Endothelial cell of umbilical vein (primary cell): ENCODE results near the gene LRRK1. TPM values are rescaled to one million over a fixed set of nuclear protein-coding genes. Genes with fewer than 3 reads are reported as not detected.

ENCODE experiments used
- BruUV-seq: library from RNA; stranded (reverse); fragments of 400-500 nt; replicated peaks from 2 replicates; lab custom pipeline; 2021; lab: Mats Ljungman, UMichigan
- CTCF ChIA-PET: fragments of 300-600, 350-600 bp; sonication (Branson Sonifier 250); formaldehyde crosslinking; loops from one replicate; lab custom pipeline; 2021; ENCODE audit warnings: antibody characterized with exemption, inconsistent platforms; lab: Charles Lee
- POLR2A ChIA-PET: fragments of 300-600, 350-600 bp; sonication (Branson Sonifier 250); formaldehyde crosslinking; loops from one replicate; lab custom pipeline; 2021; ENCODE audit warnings: antibody characterized with exemption, inconsistent platforms; lab: Charles Lee
- DNase-seq: peaks from one replicate; pipeline ENCODE4 v3.0.0-alpha.2; 2011; ENCODE audit warnings: low read depth, low spot score
- FAIRE-seq: peaks from 2 replicates; lab custom pipeline; 2011; peaks lifted over from hg19 to GRCh38; lab: Jason Lieb, UNC
- H2AFZ ChIP-seq: 2 replicates; pipeline ENCODE4 v1.6.0; 2012; ENCODE audit warnings: low read depth, low read length, control low read depth, inconsistent platforms
- H3K27ac ChIP-seq: 2 replicates; pipeline ENCODE4 v1.5.1; 2011; ENCODE audit warnings: low read depth, mild to moderate bottlenecking, control low read depth, low read length, moderate library complexity; ENCODE audit not compliant: insufficient read depth
- H3K27me3 ChIP-seq, 2 experiments: 2 replicates each; pipeline versions ENCODE4 v1.6.0 to v1.6.1; 2011; ENCODE audit warnings: low read length in 2 of 2, mixed read lengths in 1 of 2; ENCODE audit not compliant: control insufficient read depth in 2 of 2, insufficient read depth in 2 of 2
- H3K36me3 ChIP-seq, 2 experiments: 2 replicates in 1 of 2; 3 replicates in 1 of 2; pipeline ENCODE4 v1.5.1; 2011; ENCODE audit warnings: low read length in 2 of 2, mild to moderate bottlenecking in 1 of 2, moderate library complexity in 1 of 2; ENCODE audit not compliant: control insufficient read depth in 2 of 2, insufficient read depth in 2 of 2; ENCODE audit errors: extremely low read depth in 1 of 2
- H3K4me1 ChIP-seq: 3 replicates; pipeline ENCODE4 v1.5.1; 2011; ENCODE audit warnings: mild to moderate bottlenecking, low read length; ENCODE audit not compliant: control insufficient read depth, insufficient read depth; ENCODE audit errors: extremely low read depth
- H3K4me2 ChIP-seq: 2 replicates; pipeline ENCODE4 v1.6.1; 2011; ENCODE audit warnings: low read length, control low read depth, mixed read lengths; ENCODE audit not compliant: insufficient read depth
- H3K4me3 ChIP-seq, 3 experiments: fragments of 200-600 bp in 1 of 3; sonication (generic), shearing (Covaris generic) in 1 of 3; replicated peaks in 1 of 3; 2 replicates each; pipeline ENCODE4 v1.5.1; 2011 to 2016; ENCODE audit warnings: control low read depth in 3 of 3, low read length in 3 of 3, mild to moderate bottlenecking in 2 of 3, inconsistent platforms in 1 of 3, low read depth in 1 of 3, moderate library complexity in 1 of 3; ENCODE audit not compliant: insufficient read depth in 1 of 3
- H3K79me2 ChIP-seq: 2 replicates; pipeline ENCODE4 v1.6.0; 2012; ENCODE audit warnings: low read length, inconsistent platforms; ENCODE audit not compliant: control insufficient read depth, insufficient read depth
- H3K9ac ChIP-seq: replicated peaks from 2 replicates; pipeline ENCODE3; 2011; ENCODE audit warnings: low read length, control low read depth; ENCODE audit not compliant: insufficient read depth; ENCODE audit errors: extremely low read depth
- H3K9me1 ChIP-seq: replicated peaks from 3 replicates; pipeline ENCODE4 v1.6.0; 2011; ENCODE audit warnings: mild to moderate bottlenecking, low read length; ENCODE audit not compliant: control insufficient read depth, insufficient read depth; ENCODE audit errors: extremely low read depth
- H3K9me3 ChIP-seq: replicated peaks from 2 replicates; pipeline ENCODE4 v1.5.1; 2012; ENCODE audit warnings: low read length, inconsistent platforms; ENCODE audit not compliant: control insufficient read depth, insufficient read depth
- H4K20me1 ChIP-seq: replicated peaks from 2 replicates; pipeline ENCODE3; 2011; ENCODE audit warnings: mild to moderate bottlenecking, low read length; ENCODE audit not compliant: control insufficient read depth, insufficient read depth; ENCODE audit errors: extremely low read depth
- CTCF ChIP-seq, 2 donors: IDR thresholded peaks; 1 replicate in 1 of 2; 2 replicates in 1 of 2; pipeline ENCODE4 v1.5.1; 2011; ENCODE audit warnings: low read length in 2 of 2, mild to moderate bottlenecking in 2 of 2, moderate library complexity in 2 of 2, control low read depth in 1 of 2, inconsistent platforms in 1 of 2, low read depth in 1 of 2; ENCODE audit not compliant: insufficient read depth in 1 of 2; ENCODE audit errors: extremely low read depth in 1 of 2
- EZH2 ChIP-seq: IDR thresholded peaks from 2 replicates; pipeline ENCODE4 v1.6.1; 2012; ENCODE audit warnings: borderline replicate concordance, low read depth, mild to moderate bottlenecking, moderate library complexity, low read length, inconsistent platforms; ENCODE audit not compliant: severe bottlenecking
- FOS ChIP-seq: IDR thresholded peaks from 2 replicates; pipeline ENCODE4 v1.6.1; 2011; ENCODE audit warnings: mild to moderate bottlenecking, low read length, moderate library complexity, borderline replicate concordance; ENCODE audit not compliant: insufficient read depth
- GATA2 ChIP-seq: IDR thresholded peaks from 2 replicates; pipeline ENCODE4 v1.7.0; 2011; ENCODE audit warnings: low read depth, mild to moderate bottlenecking, moderate library complexity, mixed read lengths, low read length; ENCODE audit not compliant: insufficient read length, insufficient read depth
- JUN ChIP-seq: IDR thresholded peaks from 2 replicates; pipeline ENCODE4 v1.6.1; 2011; ENCODE audit warnings: borderline replicate concordance, low read depth; ENCODE audit not compliant: insufficient read length, insufficient read depth
- MAX ChIP-seq: IDR thresholded peaks from 2 replicates; pipeline ENCODE4 v1.6.1; 2011; ENCODE audit not compliant: insufficient read depth, insufficient read length
- MYC ChIP-seq: IDR thresholded peaks from one replicate; pipeline ENCODE4 v1.6.1; 2011; ENCODE audit warnings: mild to moderate bottlenecking, low read depth, low read length
- POLR2A ChIP-seq: IDR thresholded peaks from 2 replicates; pipeline ENCODE4 v1.6.1; 2012; ENCODE audit warnings: low read depth, mild to moderate bottlenecking, control low read depth, low read length
- POLR2AphosphoS5 ChIP-seq: IDR thresholded peaks from 2 replicates; pipeline ENCODE4 v1.6.1; 2012; ENCODE audit warnings: low read depth, mild to moderate bottlenecking, control low read depth, low read length, moderate library complexity; ENCODE audit not compliant: insufficient read depth
- dilution Hi-C: fragments of 300-500 bp; cut with MboI; formaldehyde crosslinking; loops from one replicate; pipeline ENCODE4 v1.15.0; 2019; ENCODE audit warnings: low sequenced_read_pairs; ENCODE audit not compliant: extremely low pct_ligation_motif_present
- intact Hi-C: fragments of 100-400 bp; cut with micrococcal nuclease; formaldehyde crosslinking; loops from one replicate; pipeline ENCODE4 v1.10.0; 2022
- polyA plus RNA-seq, 4 experiments: library from polyadenylated mRNA; depleted of rRNA in 3 of 4; stranded (reverse) in 3 of 4; unstranded in 1 of 4; fragments of >200 nt; gene quantifications; 2 replicates each; pipeline versions ENCODE4 v1.2.1 to v1.2.3, GENCODE V29; 2011 to 2012; ENCODE audit warnings: missing spikeins in 1 of 4
- total RNA-seq: library from RNA; stranded (reverse); gene quantifications from 2 replicates; pipeline ENCODE4 v1.2.3, GENCODE V29; 2021

LRRK1 gene
- total and polyA plus RNA-seq, 2 donors (not counting 3 experiments of a cell fraction or from before 2014, with no cell fraction given) = 11.0 to 22.1 TPM

GRCh38 chr15:100925480-100925879 lies 6.3 kb downstream of the LRRK1 start:
- Histone ChIP-seq H3K9me3 (no peaks in the 10 kb centered on the region), H3K36me3 (peaks cover 8 to 13% of the 10 kb centered on the region in 2 experiments), H3K4me1 (no peaks in the 10 kb centered on the region), H3K27me3 (no peaks in the 10 kb centered on the region), H3K27ac (no peak overlapping the region), H3K9ac (no peak overlapping the region), H3K79me2 (peaks cover 6% of the 10 kb centered on the region), H2AFZ (no peak overlapping the region), H3K9me1 (no peaks in the 10 kb centered on the region), H4K20me1 (no peaks in the 10 kb centered on the region), H3K4me3 (no peak overlapping the region), H3K4me2 (no peak overlapping the region)
- no peak for DNase-seq
- dilution Hi-C loops = no loop called here
- POLR2A ChIA-PET = no interaction called here
- BruUV-seq = no TSS peak
- no peak for FAIRE-seq
- CTCF ChIA-PET = no interaction called here
- intact Hi-C loops = no loop called here
- TF ChIP-seq POLR2A (no peak), MYC (no peak)

GRCh38 chr15:100926258-100926657 lies 7.1 kb downstream of the LRRK1 start:
- H3K27me3 ChIP-seq = no peaks in the 10 kb centered on the region
- FAIRE-seq (no peak), DNase-seq (no peak)
- no peak overlapping the region for H3K4me2 ChIP-seq
- H3K4me3 ChIP-seq = no peak overlapping the region
- H3K4me1 ChIP-seq = no peaks in the 10 kb centered on the region
- TF ChIP-seq GATA2 (no peak), EZH2 (no peak), POLR2A (no peak), FOS (no peak), MYC (no peak), MAX (no peak), JUN (no peak), CTCF (IDR thresholded peaks at IDR 0.05; ENCODE audit: extremely low read depth in 1 of 2, insufficient read depth in 1 of 2, low read depth in 1 of 2, low read length in 2 of 2) (no peak), POLR2AphosphoS5 (no peak)
- ChIA-PET POLR2A (no interaction called here), CTCF (interaction anchor here (1.3 kb wide), 1 partner anchor 81 kb away, joined by 4 read pairs; no protein-coding TSS in a partner anchor)
- no peak overlapping the region for H3K27ac ChIP-seq
- no peaks in the 10 kb centered on the region for H3K9me1 ChIP-seq
- H3K79me2 ChIP-seq = peaks cover 2% of the 10 kb centered on the region
- H2AFZ ChIP-seq = no peak overlapping the region
- intact Hi-C loops = no loop called here
- BruUV-seq = no TSS peak
- H4K20me1 ChIP-seq = no peaks in the 10 kb centered on the region
- no peaks in the 10 kb centered on the region for H3K9me3 ChIP-seq
- H3K9ac ChIP-seq = no peak overlapping the region
- H3K36me3 ChIP-seq = peaks cover 8 to 13% of the 10 kb centered on the region in 2 experiments
- dilution Hi-C loops = no loop called here
